ENCODE data around the gene DSP.

DSP gene

DNA sequence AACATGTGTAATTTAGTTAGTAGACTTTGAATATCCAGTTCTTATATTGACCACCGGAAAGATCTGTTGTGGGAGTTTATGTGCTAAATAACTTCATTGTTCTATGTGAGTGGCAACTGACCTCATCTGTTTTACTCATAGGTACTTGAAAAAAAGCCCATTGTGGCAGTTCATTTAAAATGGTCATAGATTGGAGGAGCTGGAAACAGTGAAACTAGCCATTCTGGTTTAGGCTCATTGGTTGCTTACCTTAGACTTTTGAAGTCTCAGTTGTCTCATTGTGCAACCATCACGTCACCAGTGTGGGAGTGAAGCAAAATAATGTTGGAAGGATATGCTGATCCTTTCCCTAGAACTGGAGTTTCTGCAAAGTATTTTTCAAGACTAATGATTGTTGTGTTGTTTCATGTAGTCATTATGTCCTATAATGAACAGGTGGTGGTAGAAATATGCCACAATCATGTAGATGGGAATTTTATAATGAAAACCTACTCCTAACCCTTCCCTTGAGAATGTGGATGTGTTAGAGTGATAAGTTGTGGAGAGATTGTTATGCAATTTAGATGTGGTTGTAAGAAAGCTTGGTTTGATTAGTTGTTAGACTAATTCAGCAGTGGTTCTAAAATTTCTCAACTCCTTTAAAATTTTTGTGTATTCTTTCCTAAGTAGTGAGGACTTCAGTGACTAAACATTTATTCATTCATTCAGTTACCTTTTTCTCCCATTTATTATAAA, 18.3 kb downstream of the DSP start:
- no peak for DNase-seq (ENCODE audit: low read depth in 2 of 2)

GRCh38 chr6:7561153-7561964, 19.9 kb downstream of the DSP start:
- DNase-seq (ENCODE audit: low read depth in 2 of 2), result no peak

DNA sequence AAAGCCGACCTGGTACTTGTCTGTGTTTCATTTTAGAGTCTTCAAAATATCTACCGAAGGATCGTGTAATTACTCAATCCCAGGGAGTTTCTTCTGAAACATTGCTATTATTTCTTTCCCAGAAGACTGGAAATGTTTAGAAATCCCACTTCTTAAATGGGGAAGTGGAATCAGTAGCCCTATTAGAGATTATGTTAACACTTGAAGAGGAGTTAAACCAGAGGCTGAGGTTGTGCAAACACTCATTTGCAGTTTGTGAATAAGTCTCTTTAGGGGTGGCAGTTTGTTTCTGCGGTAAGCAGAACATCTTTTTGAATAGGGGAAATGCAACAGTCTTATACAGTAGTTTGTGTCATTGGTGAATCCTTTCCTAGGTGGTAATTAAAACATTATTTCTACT, 21.3 kb downstream of the DSP start:
- no peak for DNase-seq (ENCODE audit: low read depth in 2 of 2)

DNA sequence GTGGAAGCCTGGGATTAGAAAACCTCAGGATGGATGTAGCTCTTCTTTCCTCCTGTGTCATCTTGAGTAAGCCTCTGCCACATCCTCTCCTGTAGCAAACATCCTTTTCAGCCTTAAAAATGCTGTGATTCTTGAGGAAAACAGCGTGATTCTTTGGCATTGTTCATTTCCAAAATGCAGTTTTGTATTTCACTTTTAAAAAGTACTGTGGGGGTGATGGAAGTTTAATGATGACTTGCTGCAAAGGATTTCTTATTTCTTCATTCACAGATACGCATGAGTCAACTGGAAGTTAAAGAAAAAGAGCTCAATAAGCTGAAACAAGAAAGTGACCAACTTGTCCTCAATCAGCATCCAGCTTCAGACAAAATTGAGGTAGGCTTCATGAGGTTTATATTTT, 24.6 kb downstream of the DSP start:
- no peak for DNase-seq (ENCODE audit: low read depth in 2 of 2)

- DNase-seq (ENCODE audit: low read depth in 2 of 2), result no peak
Observed at GRCh38 chr6:7566617-7567173, 25.2 kb downstream of the DSP start.

GRCh38 chr6:7568021-7568420, 26.6 kb downstream of the DSP start:
- DNase-seq (ENCODE audit: low read depth in 2 of 2), result no peak

DNA sequence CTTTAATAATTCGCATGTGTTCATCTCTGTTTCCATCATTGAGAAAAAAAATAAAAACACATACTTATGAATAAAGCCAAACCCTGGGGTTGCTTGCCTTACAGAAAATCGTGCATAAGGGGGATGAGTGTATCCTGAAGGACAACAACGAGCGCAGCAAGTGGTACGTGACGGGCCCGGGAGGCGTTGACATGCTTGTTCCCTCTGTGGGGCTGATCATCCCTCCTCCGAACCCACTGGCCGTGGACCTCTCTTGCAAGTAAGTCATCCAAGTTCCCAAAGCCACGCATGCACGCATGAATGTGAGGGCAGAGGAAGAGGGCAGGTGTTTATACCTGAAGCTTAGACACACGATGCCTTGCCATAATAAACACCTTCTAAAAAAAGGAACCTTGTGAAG, 27.6 kb downstream of the DSP start:
- DNase-seq (ENCODE audit: low read depth in 2 of 2), result no peak

GRCh38 chr6:7572213-7572943, 30.9 kb downstream of the DSP start:
- no peak for DNase-seq (ENCODE audit: low read depth in 2 of 2)

DNA sequence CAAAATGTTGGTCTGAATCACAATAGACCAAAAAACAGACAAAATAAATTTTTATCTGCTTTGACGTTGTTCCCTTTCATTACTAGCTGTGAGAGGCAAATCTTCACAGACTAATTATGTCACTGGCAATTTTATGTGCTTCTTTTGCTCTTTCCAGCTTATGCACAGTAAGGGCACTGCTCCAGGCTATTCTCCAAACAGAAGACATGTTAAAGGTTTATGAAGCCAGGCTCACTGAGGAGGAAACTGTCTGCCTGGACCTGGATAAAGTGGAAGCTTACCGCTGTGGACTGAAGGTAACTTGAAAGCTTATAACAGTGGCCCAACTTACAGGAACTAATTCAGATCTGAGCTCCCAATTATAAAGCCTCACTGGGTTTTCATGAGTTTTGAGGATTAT, 33.0 kb downstream of the DSP start:
- no peak for DNase-seq (ENCODE audit: low read depth in 2 of 2)

DNA sequence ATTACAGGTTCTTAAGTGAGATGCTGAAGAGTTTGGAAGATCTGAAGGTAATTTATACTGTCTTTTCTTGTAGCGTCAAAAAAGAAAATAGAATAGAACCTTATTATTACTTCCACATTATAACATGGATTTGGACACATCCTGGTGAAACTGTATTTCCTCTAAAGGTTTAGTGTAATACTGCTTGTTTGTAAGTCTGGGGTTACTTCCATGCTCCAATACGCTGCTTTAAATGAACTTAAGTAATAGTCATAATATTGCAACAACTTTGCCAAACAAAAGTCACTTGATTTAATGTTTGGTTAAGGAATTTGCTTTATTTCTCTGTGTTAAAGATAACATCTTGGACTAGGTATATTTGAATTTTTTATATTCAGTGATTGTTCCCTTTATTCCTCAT, 37.0 kb downstream of the DSP start:
- no peak for DNase-seq (ENCODE audit: low read depth in 2 of 2)

DNA sequence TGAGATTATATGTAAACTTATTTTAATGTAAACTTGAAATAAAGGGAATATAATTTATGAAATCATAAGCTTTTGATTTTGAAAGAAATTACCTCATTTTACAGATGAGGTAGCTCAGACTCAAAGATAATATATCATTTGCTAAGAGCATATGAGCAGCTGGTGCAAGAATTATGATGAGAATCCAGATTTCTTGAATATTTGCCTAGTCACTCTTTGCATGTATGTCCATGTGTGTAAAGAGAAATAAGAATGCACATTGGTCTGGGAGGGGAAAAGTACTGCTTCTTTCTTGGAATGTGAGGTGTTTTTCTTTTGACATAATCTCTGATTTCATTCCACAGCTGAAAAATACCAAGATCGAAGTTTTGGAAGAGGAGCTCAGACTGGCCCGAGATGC, 37.5 kb downstream of the DSP start:
- DNase-seq (ENCODE audit: low read depth in 2 of 2), result no peak

- DNase-seq (ENCODE audit: low read depth in 2 of 2), result no peak
Observed at GRCh38 chr6:7579851-7580250, 38.4 kb downstream of the DSP start.

DNA sequence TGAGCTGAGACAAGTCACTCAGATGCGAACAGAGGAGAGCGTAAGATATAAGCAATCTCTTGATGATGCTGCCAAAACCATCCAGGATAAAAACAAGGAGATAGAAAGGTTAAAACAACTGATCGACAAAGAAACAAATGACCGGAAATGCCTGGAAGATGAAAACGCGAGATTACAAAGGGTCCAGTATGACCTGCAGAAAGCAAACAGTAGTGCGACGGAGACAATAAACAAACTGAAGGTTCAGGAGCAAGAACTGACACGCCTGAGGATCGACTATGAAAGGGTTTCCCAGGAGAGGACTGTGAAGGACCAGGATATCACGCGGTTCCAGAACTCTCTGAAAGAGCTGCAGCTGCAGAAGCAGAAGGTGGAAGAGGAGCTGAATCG, 39.1 kb downstream of the DSP start:
- DNase-seq (ENCODE audit: low read depth in 2 of 2), result no peak

- no peak for DNase-seq (ENCODE audit: low read depth in 2 of 2)
Observed at GRCh38 chr6:7580927-7581618, 39.6 kb downstream of the DSP start.

DNA sequence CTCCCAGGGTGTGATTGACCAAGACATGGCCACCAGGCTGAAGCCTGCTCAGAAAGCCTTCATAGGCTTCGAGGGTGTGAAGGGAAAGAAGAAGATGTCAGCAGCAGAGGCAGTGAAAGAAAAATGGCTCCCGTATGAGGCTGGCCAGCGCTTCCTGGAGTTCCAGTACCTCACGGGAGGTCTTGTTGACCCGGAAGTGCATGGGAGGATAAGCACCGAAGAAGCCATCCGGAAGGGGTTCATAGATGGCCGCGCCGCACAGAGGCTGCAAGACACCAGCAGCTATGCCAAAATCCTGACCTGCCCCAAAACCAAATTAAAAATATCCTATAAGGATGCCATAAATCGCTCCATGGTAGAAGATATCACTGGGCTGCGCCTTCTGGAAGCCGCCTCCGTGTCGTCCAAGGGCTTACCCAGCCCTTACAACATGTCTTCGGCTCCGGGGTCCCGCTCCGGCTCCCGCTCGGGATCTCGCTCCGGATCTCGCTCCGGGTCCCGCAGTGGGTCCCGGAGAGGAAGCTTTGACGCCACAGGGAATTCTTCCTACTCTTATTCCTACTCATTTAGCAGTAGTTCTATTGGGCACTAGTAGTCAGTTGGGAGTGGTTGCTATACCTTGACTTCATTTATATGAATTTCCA, 43.9 kb downstream of the DSP start:
- no peak for DNase-seq (ENCODE audit: low read depth in 2 of 2)

- no peak for DNase-seq (ENCODE audit: low read depth in 2 of 2)
Observed at GRCh38 chr6:7587631-7588100, 46.2 kb downstream of the DSP start.

GRCh38 chr6:7588506-7588905, 47.0 kb downstream of the DSP start:
- DNase-seq (ENCODE audit: low read depth in 2 of 2), result no peak

DNA sequence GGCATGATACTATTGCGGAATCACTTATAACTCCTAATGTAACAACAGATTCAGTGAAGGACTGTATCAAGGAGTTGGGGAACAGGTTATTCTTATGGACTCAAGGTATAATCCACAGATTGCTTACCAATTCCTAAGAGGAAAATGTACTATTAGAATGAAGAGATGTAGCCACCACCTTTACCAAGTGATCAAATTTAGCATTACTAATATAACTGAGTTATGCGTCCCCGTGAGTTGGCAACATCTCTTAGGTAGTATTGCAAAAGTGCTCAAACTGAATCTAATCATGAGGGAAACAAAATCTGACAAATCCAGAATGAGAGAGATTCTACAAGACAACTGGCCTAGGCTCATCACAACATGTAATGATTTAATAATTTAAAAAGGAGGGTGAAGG, 47.8 kb downstream of the DSP start:
- DNase-seq (ENCODE audit: low read depth in 2 of 2), result no peak

- DNase-seq (ENCODE audit: low read depth in 2 of 2), result peak; percentile 77 to 89
Observed at GRCh38 chr6:7589949-7590917, 48.8 kb downstream of the DSP start, which contains the start of gene SNRNP48. Gene SNRNP48 (plus strand): TSS chr6:7590198. CDS start chr6:7590258, 60 bp downstream.

DNA sequence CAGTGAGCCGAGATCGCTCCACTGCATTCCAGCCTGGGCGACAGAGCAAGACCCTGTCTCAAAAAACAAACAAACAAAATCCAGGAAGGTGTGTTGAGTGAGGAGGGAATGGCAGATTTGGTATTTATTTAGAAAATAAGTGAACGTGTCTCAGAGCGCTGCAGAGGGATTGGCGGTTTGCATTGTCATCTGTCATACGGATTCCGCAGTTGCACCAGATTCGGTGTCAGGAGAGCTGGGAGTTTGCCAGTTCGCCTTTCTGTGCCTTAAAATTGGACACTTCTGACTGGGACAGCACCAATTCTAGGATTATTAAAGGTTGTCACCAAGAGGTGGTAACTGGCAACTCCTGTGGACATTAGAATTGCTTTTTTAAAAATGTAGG, 49.4 kb downstream of the DSP start:
- DNase-seq (ENCODE audit: low read depth in 2 of 2), result no peak

Measured in stimulated activated CD4-positive, alpha-beta T cell treated with anti-CD3 and anti-CD28 coated beads, Interleukin-15, amount 100 ng/mL, for 48 hours (primary cell).